H7 (cell line): ENCODE results near the gene NDUFS2. TPM values are rescaled to one million over a fixed set of nuclear protein-coding genes. Genes with fewer than 3 reads are reported as not detected.
"Not testable (repeated sequence)": the region's sequence is repeated elsewhere in the genome, so short reads cannot be mapped to it uniquely, and the experiment has no call there.

ENCODE experiments used
- DNase-seq: peaks from one replicate; pipeline ENCODE4 v3.0.0; 2012
- H3K27me3 ChIP-seq: 2 replicates; pipeline ENCODE4 v1.6.0; 2011; ENCODE audit warnings: mild to moderate bottlenecking, low read length; ENCODE audit not compliant: control insufficient read depth, insufficient read depth
- H3K36me3 ChIP-seq: replicated peaks from 2 replicates; pipeline ENCODE4 v1.5.1; 2011; ENCODE audit warnings: low read length; ENCODE audit not compliant: control insufficient read depth, insufficient read depth
- H3K4me3 ChIP-seq: 2 replicates; pipeline ENCODE4 v1.5.1; 2011; ENCODE audit warnings: low read depth, mild to moderate bottlenecking, control low read depth, low read length, moderate library complexity; ENCODE audit not compliant: insufficient read depth
- total RNA-seq: library from RNA; depleted of rRNA; stranded (reverse); fragments of >200 nt; shearing (Covaris generic); gene quantifications from 2 replicates; pipeline ENCODE4 v1.2.3, GENCODE V29; 2014

Gene NDUFS2
- total RNA-seq, 1 experiment from 2014 or later = 278 TPM

- peaks cover 30% of the 10 kb centered on the region for H3K36me3 ChIP-seq
- H3K27me3 ChIP-seq = no peaks in the 10 kb centered on the region
- no peak within 1 kb of the TSS for H3K4me3 ChIP-seq
- no peak for DNase-seq
Observed at GRCh38 chr1:161215076-161215475, 12.9 kb downstream of the NDUFS2 start, which contains the start of gene FCER1G. TSS of gene FCER1G (plus strand) at chr1:161215295. CDS start at chr1:161215322, 27 bp downstream.

GRCh38 chr1:161216945-161217712 is 15.0 kb downstream of the NDUFS2 start:
- Histone ChIP-seq H3K36me3 (peaks cover 18% of the 10 kb centered on the region), H3K4me3 (no peak overlapping the region), H3K27me3 (no peaks in the 10 kb centered on the region)
- DNase-seq = no peak

GRCh38 chr1:161217831-161218230 is 15.7 kb downstream of the NDUFS2 start:
- no peak overlapping the region for H3K4me3 ChIP-seq
- DNase-seq = no peak
- no peaks in the 10 kb centered on the region for H3K27me3 ChIP-seq
- H3K36me3 ChIP-seq = peaks cover 15% of the 10 kb centered on the region

- Histone ChIP-seq H3K36me3 (peaks cover 10% of the 10 kb centered on the region), H3K4me3 (no peak overlapping the region), H3K27me3 (no peaks in the 10 kb centered on the region)
- DNase-seq = no peak
Observed at GRCh38 chr1:161218301-161219077, 16.3 kb downstream of the NDUFS2 start.

- H3K27me3 ChIP-seq = no peaks in the 10 kb centered on the region
- peaks cover 4% of the 10 kb centered on the region; the same call in 1 of the 2 replicates for H3K36me3 ChIP-seq
- no peak for DNase-seq
- no peak overlapping the region for H3K4me3 ChIP-seq
Observed at GRCh38 chr1:161219078-161219892, 17.1 kb downstream of the NDUFS2 start.

- no peaks in the 10 kb centered on the region for H3K27me3 ChIP-seq
- H3K36me3 ChIP-seq = peaks cover 2% of the 10 kb centered on the region; the same call in 1 of the 2 replicates
- no peak for DNase-seq
- no peak overlapping the region for H3K4me3 ChIP-seq
Observed at GRCh38 chr1:161220002-161220401, 17.8 kb downstream of the NDUFS2 start.

GRCh38 chr1:161222175-161223019 is 20.2 kb downstream of the NDUFS2 start:
- DNase-seq = no peak
- Histone ChIP-seq H3K4me3 (no peak overlapping the region), H3K27me3 (no peaks in the 10 kb centered on the region), H3K36me3 (no peaks in the 10 kb centered on the region)

GRCh38 chr1:161223805-161224694 is 21.9 kb downstream of the NDUFS2 start:
- H3K27me3 ChIP-seq = no peaks in the 10 kb centered on the region
- H3K36me3 ChIP-seq = peaks cover 9% of the 10 kb centered on the region
- no peak overlapping the region for H3K4me3 ChIP-seq
- DNase-seq = no peak

- H3K4me3 ChIP-seq, H3K27me3 ChIP-seq, DNase-seq: not testable (repeated sequence)
Observed at GRCh38 chr1:161224695-161225087, 22.5 kb downstream of the NDUFS2 start.

GRCh38 chr1:161225178-161225533 is 23.0 kb downstream of the NDUFS2 start:
- H3K27me3 ChIP-seq = no peaks in the 10 kb centered on the region
- DNase-seq = no peak
- no peak overlapping the region for H3K4me3 ChIP-seq
- H3K36me3 ChIP-seq = peaks cover 9% of the 10 kb centered on the region

More at GRCh38 chr1:161224695-161225087, 22.5 kb downstream of the NDUFS2 start:
- H3K36me3 ChIP-seq = not testable (repeated sequence)

- H3K36me3 ChIP-seq = peaks cover 9% of the 10 kb centered on the region
Observed at GRCh38 chr1:161225534-161226319, 23.6 kb downstream of the NDUFS2 start, which contains the start of gene TOMM40L. TSS of gene TOMM40L (plus strand) at chr1:161226060. CDS start at chr1:161226490, 430 bp downstream.

GRCh38 chr1:161226320-161226711 is 24.1 kb downstream of the NDUFS2 start:
- peak; percentile 60 for DNase-seq
- no peaks in the 10 kb centered on the region for H3K27me3 ChIP-seq
- peak overlapping the region; percentile 57 for H3K4me3 ChIP-seq
- H3K36me3 ChIP-seq = peaks cover 9% of the 10 kb centered on the region

More at GRCh38 chr1:161225534-161226319, 23.6 kb downstream of the NDUFS2 start, which contains the start of gene TOMM40L:
- Histone ChIP-seq H3K27me3 (no peaks in the 10 kb centered on the region), H3K4me3 (peak within 1 kb of the TSS; percentile 57)
- peak; percentile 92 for DNase-seq
